Liver (tissue), 9 donors: ENCODE data around the gene NLRP14. TPM values are rescaled to one million over a fixed set of nuclear protein-coding genes. Genes with fewer than 3 reads are reported as not detected.

Experiments used
- DNase-seq: peaks from one replicate; pipeline ENCODE4 v3.0.0-alpha.2; 2017; ENCODE audit warnings: low spot score
- H3K27ac ChIP-seq, 2 donors: one replicate each; pipeline ENCODE4 v1.7.0; 2013; ENCODE audit warnings: inconsistent platforms in 2 of 2, low read length in 2 of 2, control low read depth in 1 of 2, low read depth in 1 of 2, mild to moderate bottlenecking in 1 of 2
- H3K27me3 ChIP-seq, 4 donors: one replicate each; pipeline versions ENCODE4 v1.6.1 to v1.7.0; 2013; ENCODE audit warnings: low read length in 3 of 4, inconsistent platforms in 1 of 4, mild to moderate bottlenecking in 1 of 4, moderate library complexity in 1 of 4; ENCODE audit not compliant: control insufficient read depth in 4 of 4, insufficient read depth in 4 of 4
- H3K36me3 ChIP-seq, 4 donors: one replicate each; pipeline versions ENCODE4 v1.6.1 to v1.7.0; 2013; ENCODE audit warnings: low read length in 3 of 4, mild to moderate bottlenecking in 3 of 4, low read depth in 1 of 4, moderate library complexity in 1 of 4; ENCODE audit not compliant: control insufficient read depth in 4 of 4, insufficient read depth in 3 of 4
- H3K4me1 ChIP-seq, 4 donors: one replicate each; pipeline versions ENCODE4 v1.6.1 to v1.7.0; 2013; ENCODE audit warnings: low read length in 3 of 4, mild to moderate bottlenecking in 3 of 4, moderate library complexity in 1 of 4; ENCODE audit not compliant: control insufficient read depth in 4 of 4, insufficient read depth in 4 of 4
- H3K4me3 ChIP-seq, 3 donors: one replicate each; pipeline versions ENCODE4 v1.6.1 to v1.7.0; 2013; ENCODE audit warnings: low read length in 3 of 3, control low read depth in 1 of 3, low read depth in 1 of 3, mild to moderate bottlenecking in 1 of 3
- H3K9ac ChIP-seq, 2 donors: one replicate each; pipeline ENCODE4 v1.7.0; 2013; ENCODE audit warnings: low read length in 2 of 2, mild to moderate bottlenecking in 2 of 2, moderate library complexity in 2 of 2, control low read depth in 1 of 2, low read depth in 1 of 2
- H3K9me3 ChIP-seq, 4 donors: one replicate each; pipeline versions ENCODE4 v1.6.1 to v1.7.0; 2013; ENCODE audit warnings: low read length in 3 of 4; ENCODE audit not compliant: control insufficient read depth in 4 of 4
- ATF3 ChIP-seq: IDR thresholded peaks from 2 replicates; pipeline ENCODE4 v1.6.1; 2016; ENCODE audit warnings: antibody characterized with exemption
- CTCF ChIP-seq: fragments of 150-350 bp; IDR thresholded peaks from 2 replicates; pipeline ENCODE4 v1.5.1; 2017; ENCODE audit warnings: improper control_type of control experiment, low read depth, low read length; ENCODE audit not compliant: missing input control
- EGR1 ChIP-seq, 2 donors: IDR thresholded peaks; 2 replicates each; pipeline ENCODE4 v1.6.1; 2016 to 2018; ENCODE audit warnings: antibody characterized with exemption in 2 of 2, low read depth in 2 of 2
- FOXA1 ChIP-seq: IDR thresholded peaks from 2 replicates; pipeline ENCODE4 v1.6.1; 2016; ENCODE audit warnings: antibody characterized with exemption
- FOXA2 ChIP-seq: IDR thresholded peaks from 2 replicates; pipeline ENCODE4 v1.6.1; 2016; ENCODE audit warnings: antibody characterized with exemption
- GABPA ChIP-seq, 2 donors: IDR thresholded peaks in 1 of 2; conservative IDR thresholded peaks in 1 of 2; 2 replicates each; pipeline ENCODE4 v1.6.1; 2016; ENCODE audit warnings: antibody characterized with exemption in 2 of 2, mild to moderate bottlenecking in 1 of 2, moderate library complexity in 1 of 2
- HNF4A ChIP-seq, 2 donors: conservative IDR thresholded peaks; 2 replicates each; pipeline ENCODE4 v1.6.1; 2016; ENCODE audit warnings: antibody characterized with exemption in 2 of 2, mild to moderate bottlenecking in 2 of 2
- HNF4G ChIP-seq: IDR thresholded peaks from 2 replicates; pipeline ENCODE4 v1.6.1; 2016; ENCODE audit warnings: antibody characterized with exemption
- JUND ChIP-seq, 2 donors: IDR thresholded peaks; 2 replicates each; pipeline ENCODE4 v1.6.1; 2016; ENCODE audit warnings: antibody characterized with exemption in 2 of 2
- MAX ChIP-seq: IDR thresholded peaks from 2 replicates; pipeline ENCODE4 v1.6.1; 2016; ENCODE audit warnings: antibody characterized with exemption
- NR2F2 ChIP-seq: IDR thresholded peaks from 2 replicates; pipeline ENCODE4 v1.6.1; 2016; ENCODE audit warnings: antibody characterized with exemption
- RAD21 ChIP-seq, 2 donors: IDR thresholded peaks; 2 replicates each; pipeline ENCODE4 v1.6.1; 2016; ENCODE audit warnings: antibody characterized with exemption in 2 of 2, mild to moderate bottlenecking in 2 of 2
- REST ChIP-seq: IDR thresholded peaks from 2 replicates; pipeline ENCODE4 v1.6.1; 2016; ENCODE audit warnings: antibody characterized with exemption, mild to moderate bottlenecking
- RXRA ChIP-seq, 2 donors: IDR thresholded peaks; 2 replicates each; pipeline ENCODE4 v1.6.1; 2017 to 2018; ENCODE audit warnings: antibody characterized with exemption in 2 of 2, mild to moderate bottlenecking in 1 of 2
- SP1 ChIP-seq: IDR thresholded peaks from 2 replicates; pipeline ENCODE4 v1.6.1; 2018; ENCODE audit warnings: antibody characterized with exemption, mild to moderate bottlenecking
- TAF1 ChIP-seq: conservative IDR thresholded peaks from 2 replicates; pipeline ENCODE4 v1.6.1; 2016; ENCODE audit warnings: antibody characterized with exemption, mild to moderate bottlenecking
- YY1 ChIP-seq: IDR thresholded peaks from 2 replicates; pipeline ENCODE4 v1.6.1; 2016; ENCODE audit warnings: antibody characterized with exemption, mild to moderate bottlenecking
- ZBTB33 ChIP-seq: IDR thresholded peaks from 2 replicates; pipeline ENCODE4 v1.6.1; 2016; ENCODE audit warnings: antibody characterized with exemption
- WGBS: extraction: QIAGEN DNeasy Blood & Tissue Kit; methylation state at CpG from one replicate; pipeline ENCODE4 v1.1.7; 2013; 5-methylcytosine and 5-hydroxymethylcytosine counted together
- polyA plus RNA-seq, 2 donors: library from polyadenylated mRNA; stranded (reverse) in 1 of 2; unstranded in 1 of 2; fragments of 200-250 nt in 1 of 2; fragments of >200 nt in 1 of 2; fragmentation: Nextera tagmentation in 1 of 2; extraction: Ambion mirVana in 1 of 2; gene quantifications; one replicate each; pipeline versions ENCODE4 v1.2.1 to v1.2.3, GENCODE V29; 2013 to 2015
- total RNA-seq, 2 donors: library from RNA; depleted of rRNA; stranded (reverse); fragments of >200 nt; gene quantifications; one replicate each; pipeline ENCODE4 v1.2.3, GENCODE V29; 2014
- donor health status: healthy.
- donor health status: healthy.
- donor health status: healthy.
- donor health status: healthy.
- donor health status: healthy.

The NLRP14 gene
- total and polyA plus RNA-seq, 4 donors = 0.02 to 0.50 (median 0.34) TPM

GRCh38 chr11:7089328-7090251 is 69.3 kb downstream of the NLRP14 start (continued):
- TF ChIP-seq ZBTB33 = no peak
- TF ChIP-seq HNF4A (conservative IDR thresholded peaks at IDR 0.05) = no peak

- no peak for DNase-seq
- WGBS = 3% methylated on average over 2 of the region's 2 CpGs
Observed at GRCh38 chr11:7098235-7098832, 78.1 kb downstream of the NLRP14 start.

More at GRCh38 chr11:7098235-7098832, 78.1 kb downstream of the NLRP14 start:
- Histone ChIP-seq H3K9me3 (no peaks in the 10 kb centered on the region), H3K9ac (no peak overlapping the region), H3K4me1 (peaks cover 0 to 2% (median 0%) of the 10 kb centered on the region in 4 donors), H3K27me3 (no peaks in the 10 kb centered on the region), H3K27ac (no peak overlapping the region), H3K4me3 (no peak overlapping the region), H3K36me3 (no peaks in the 10 kb centered on the region)
- TF ChIP-seq EGR1 (IDR thresholded peaks at IDR 0.05; ENCODE audit: low read depth in 2 of 2) = no peak
- peak; percentile 95 to 97 for TF ChIP-seq RAD21 (IDR thresholded peaks at IDR 0.05)
- no peak for TF ChIP-seq ATF3
- TF ChIP-seq NR2F2 = no peak
- TF ChIP-seq TAF1 = no peak
- TF ChIP-seq RXRA (IDR thresholded peaks at IDR 0.05) = peak in 1 of 2 donors; percentile 46
- TF ChIP-seq SP1 = no peak
- peak; percentile 51 to 75 for TF ChIP-seq HNF4A (conservative IDR thresholded peaks at IDR 0.05)
- no peak for TF ChIP-seq REST
- no peak for TF ChIP-seq HNF4G
- no peak for TF ChIP-seq YY1
- no peak for TF ChIP-seq FOXA2
- TF ChIP-seq CTCF = peak; percentile 74
- no peak for TF ChIP-seq MAX
- no peak for TF ChIP-seq FOXA1
- no peak for TF ChIP-seq GABPA (IDR thresholded peaks at IDR 0.05 in 1 of 2, conservative IDR thresholded peaks at IDR 0.05 in 1 of 2)
- no peak for TF ChIP-seq ZBTB33
- no peak for TF ChIP-seq JUND (IDR thresholded peaks at IDR 0.05)
